Mesodermal cell (in vitro differentiated cells): Measurements from ENCODE around the gene SERPINB13.
"Not testable (repeated sequence)": the region's sequence is repeated elsewhere in the genome, so short reads cannot be mapped to it uniquely, and the experiment has no call there.

ENCODE experiments used
- H3K27ac ChIP-seq: 2 replicates; pipeline ENCODE4 v1.7.0; 2013; ENCODE audit warnings: mild to moderate bottlenecking, low read depth, low read length, moderate library complexity; ENCODE audit not compliant: severe bottlenecking
- H3K36me3 ChIP-seq: 2 replicates; pipeline ENCODE4 v1.7.1; 2013; ENCODE audit warnings: mild to moderate bottlenecking, low read length, moderate library complexity; ENCODE audit not compliant: control insufficient read depth, insufficient read depth
- H3K4me1 ChIP-seq: one replicate; pipeline ENCODE4 v1.7.1; 2013; ENCODE audit warnings: mild to moderate bottlenecking, low read length; ENCODE audit not compliant: insufficient read depth, control insufficient read depth, poor library complexity, severe bottlenecking
- H3K4me3 ChIP-seq: 2 replicates; pipeline ENCODE4 v1.7.0; 2013; ENCODE audit warnings: low read length, control low read depth, mild to moderate bottlenecking; ENCODE audit not compliant: insufficient read depth, poor library complexity, severe bottlenecking; ENCODE audit errors: extremely low read depth
- H3K9me3 ChIP-seq: 2 replicates; pipeline ENCODE4 v1.7.1; 2013; ENCODE audit warnings: mild to moderate bottlenecking, low read length, moderate library complexity; ENCODE audit not compliant: control insufficient read depth
- WGBS, 2 experiments: methylation state at CpG; one replicate each; pipeline ENCODE4 v1.1.5; 2013; ENCODE audit warnings: missing lambda C conversion rate in 2 of 2; ENCODE audit not compliant: insufficient coverage in 2 of 2; 5-methylcytosine and 5-hydroxymethylcytosine counted together

SERPINB13 gene

GRCh38 chr18:63617049-63617914 lies 30.1 kb downstream of the SERPINB13 start:
- H3K27ac ChIP-seq, result no peak overlapping the region
- H3K4me3 ChIP-seq, result no peak overlapping the region
- 0 to 83% methylated on average over 1 of the region's 3 CpGs for WGBS, 2 experiments
- no peaks in the 10 kb centered on the region for H3K9me3 ChIP-seq
- peaks cover 4% of the 10 kb centered on the region for H3K4me1 ChIP-seq
- no peaks in the 10 kb centered on the region for H3K36me3 ChIP-seq

GRCh38 chr18:63617915-63618234 lies 30.7 kb downstream of the SERPINB13 start:
- WGBS, 2 experiments, result no CpG with 5 or more reads among the region's 2 CpGs
- no peak overlapping the region for H3K27ac ChIP-seq
- H3K4me1 ChIP-seq, result peaks cover 4% of the 10 kb centered on the region
- no peaks in the 10 kb centered on the region for H3K9me3 ChIP-seq
- no peak overlapping the region for H3K4me3 ChIP-seq
- H3K36me3 ChIP-seq, result no peaks in the 10 kb centered on the region

- H3K36me3 ChIP-seq, result no peaks in the 10 kb centered on the region
- 94 to 100% methylated on average over 2 to 3 of the region's 3 CpGs for WGBS, 2 experiments
- no peak overlapping the region for H3K27ac ChIP-seq
Measured at GRCh38 chr18:63619661-63620060, 32.5 kb downstream of the SERPINB13 start.

DNA sequence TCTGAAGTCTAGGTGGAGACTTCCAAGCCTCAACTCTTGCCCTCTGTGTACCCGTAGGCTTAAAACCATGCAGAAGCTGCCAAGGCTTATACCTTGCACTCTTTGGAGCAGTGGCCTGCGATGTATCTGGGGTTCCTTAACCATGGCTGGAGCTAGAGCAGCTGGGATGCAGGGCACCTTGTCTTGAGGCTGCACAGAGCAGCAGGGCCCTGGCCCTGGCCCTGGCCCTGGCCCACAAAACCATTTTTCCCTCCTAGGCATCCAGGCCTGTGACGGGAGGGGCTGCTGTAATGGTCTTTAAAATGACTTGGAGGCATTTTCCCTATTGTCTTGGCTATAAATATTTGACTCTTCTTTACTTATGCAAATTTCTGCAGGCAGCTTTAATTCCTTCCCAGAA lies 37.7 kb downstream of the SERPINB13 start:
- H3K4me1 ChIP-seq, result no peaks in the 10 kb centered on the region
- 88 to 93% methylated on average over 1 to 2 of the region's 3 CpGs for WGBS, 2 experiments
- H3K27ac ChIP-seq, result no peak overlapping the region
- H3K4me3 ChIP-seq, result no peak overlapping the region
- peaks cover 33% of the 10 kb centered on the region for H3K9me3 ChIP-seq
- no peaks in the 10 kb centered on the region for H3K36me3 ChIP-seq

More at GRCh38 chr18:63619661-63620060, 32.5 kb downstream of the SERPINB13 start:
- H3K9me3 ChIP-seq, result peaks cover 10% of the 10 kb centered on the region
- H3K4me1 ChIP-seq, result peaks cover 4% of the 10 kb centered on the region
- H3K4me3 ChIP-seq, result no peak overlapping the region

- WGBS, 2 experiments, result 83 to 90% methylated on average over 3 to 4 of the region's 4 CpGs
- no peak overlapping the region for H3K4me3 ChIP-seq
Measured at GRCh38 chr18:63626431-63626830, 39.3 kb downstream of the SERPINB13 start.

DNA sequence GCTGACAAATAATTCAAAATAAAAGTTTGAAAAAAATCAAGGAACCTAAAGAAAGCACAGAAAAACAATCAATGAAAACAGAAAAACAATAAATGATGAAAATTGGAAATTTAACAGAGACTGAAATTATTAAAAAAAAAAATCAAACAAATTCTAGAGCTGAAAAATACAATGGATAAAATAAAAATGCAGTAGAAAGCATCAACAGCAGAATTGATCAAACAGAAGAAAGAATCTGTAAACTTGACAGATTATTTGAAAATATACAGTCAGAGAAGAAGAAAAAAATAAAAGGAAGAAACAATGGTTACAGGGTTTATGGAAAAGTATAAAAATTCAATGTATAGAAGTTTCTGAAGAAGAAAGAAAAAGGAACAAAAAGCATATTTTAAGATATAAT lies 40.7 kb downstream of the SERPINB13 start:
- no peaks in the 10 kb centered on the region for H3K4me1 ChIP-seq
- peaks cover 33% of the 10 kb centered on the region for H3K9me3 ChIP-seq
- no peaks in the 10 kb centered on the region for H3K36me3 ChIP-seq
- no peak overlapping the region for H3K4me3 ChIP-seq
- H3K27ac ChIP-seq, result no peak overlapping the region

More at GRCh38 chr18:63626431-63626830, 39.3 kb downstream of the SERPINB13 start:
- H3K36me3 ChIP-seq, result no peaks in the 10 kb centered on the region
- peaks cover 33% of the 10 kb centered on the region for H3K9me3 ChIP-seq
- no peak overlapping the region for H3K27ac ChIP-seq
- no peaks in the 10 kb centered on the region for H3K4me1 ChIP-seq

DNA sequence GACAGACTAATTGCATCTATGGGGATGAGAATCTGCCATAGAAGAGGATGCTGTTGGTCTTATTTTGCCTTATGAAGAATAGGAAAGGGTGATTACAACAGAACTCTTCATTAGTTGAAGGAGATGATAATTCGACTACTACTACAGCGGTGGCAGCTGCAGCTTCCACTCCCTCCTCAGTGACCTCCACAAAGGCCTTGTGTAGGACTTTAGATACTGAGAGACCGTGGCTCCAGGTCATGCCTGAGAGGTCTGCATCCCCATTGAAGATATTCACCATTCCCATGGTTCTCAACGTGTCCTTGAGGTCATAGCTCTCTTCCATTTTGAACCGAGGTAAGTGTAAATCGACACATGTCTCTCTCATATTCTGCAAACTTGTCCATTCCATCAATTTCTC lies 50.6 kb downstream of the SERPINB13 start:
- Histone ChIP-seq H3K4me3 (no peak overlapping the region), H3K27ac (no peak overlapping the region), H3K9me3 (no peaks in the 10 kb centered on the region), H3K4me1 (no peaks in the 10 kb centered on the region), H3K36me3 (no peaks in the 10 kb centered on the region)
- WGBS, 2 experiments, result 83 to 87% methylated on average over 1 to 5 of the region's 6 CpGs

DNA sequence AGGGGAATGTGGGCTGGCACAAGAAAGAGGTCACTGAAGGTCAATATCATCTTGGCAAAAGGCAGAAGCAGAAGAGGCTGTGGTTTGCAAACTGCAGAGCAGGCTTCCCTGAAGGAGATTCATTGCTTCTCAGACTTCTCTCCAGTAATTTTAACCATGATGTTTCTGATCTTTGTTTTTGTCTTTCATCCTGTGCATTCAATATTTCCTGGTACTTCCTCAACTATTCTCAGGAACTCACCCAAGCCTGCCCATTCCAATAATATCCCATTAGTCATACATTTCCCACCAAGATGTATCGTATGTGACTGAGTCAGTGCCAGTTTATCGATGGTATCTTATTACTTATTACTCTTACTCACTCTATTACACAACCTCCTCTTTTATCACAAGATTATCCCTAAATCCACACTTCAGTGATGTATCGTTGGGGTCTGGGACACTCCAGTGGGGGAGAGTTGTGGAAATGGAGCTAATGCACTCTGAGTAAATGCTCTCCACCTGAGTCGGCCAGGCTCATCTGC lies 54.1 kb downstream of the SERPINB13 start:
- not testable (repeated sequence) for H3K9me3 ChIP-seq, H3K36me3 ChIP-seq, H3K4me1 ChIP-seq, H3K4me3 ChIP-seq, H3K27ac ChIP-seq
- 83 to 100% methylated on average over 1 of the region's 4 CpGs for WGBS, 2 experiments

- not testable (repeated sequence) for H3K9me3 ChIP-seq, H3K36me3 ChIP-seq, H3K27ac ChIP-seq, H3K4me3 ChIP-seq, H3K4me1 ChIP-seq
- WGBS, 2 experiments, result 60 to 86% methylated on average over 1 of the region's 4 CpGs
Measured at GRCh38 chr18:63642668-63643356, 55.7 kb downstream of the SERPINB13 start.

DNA sequence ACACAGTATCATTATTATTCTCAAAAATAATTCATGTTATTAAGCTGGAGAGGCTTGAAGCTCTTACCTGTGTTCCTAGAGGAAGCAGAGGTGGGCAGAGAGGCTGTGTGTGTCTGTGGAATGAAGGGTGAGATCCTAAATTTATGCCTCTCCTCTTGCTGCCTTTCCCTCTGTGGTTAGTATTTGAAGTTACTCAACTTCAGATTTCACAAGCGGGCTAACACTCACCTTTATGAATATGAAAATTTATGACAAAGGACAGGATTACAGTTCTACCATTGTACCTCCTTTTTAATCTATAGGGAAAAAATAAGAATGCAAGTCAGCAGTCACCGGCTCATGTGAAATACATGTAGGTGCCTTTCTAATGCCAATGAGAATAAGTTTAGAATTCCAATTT lies 57.0 kb downstream of the SERPINB13 start, which contains the start of gene SERPINB4:
Gene SERPINB4 (minus strand): TSS at position 115 of the 400 bp plus-strand sequence. CDS start 679 bp downstream, outside the sequence.
- WGBS, 2 experiments, result no CpG with 5 or more reads among the region's 2 CpGs
- not testable (repeated sequence) for H3K4me3 ChIP-seq, H3K27ac ChIP-seq, H3K36me3 ChIP-seq, H3K9me3 ChIP-seq, H3K4me1 ChIP-seq

GRCh38 chr18:63644694-63645093 lies 57.6 kb downstream of the SERPINB13 start:
- not testable (repeated sequence) for H3K4me3 ChIP-seq, H3K36me3 ChIP-seq, H3K4me1 ChIP-seq, H3K27ac ChIP-seq, H3K9me3 ChIP-seq
- no CpG with 5 or more reads among the region's 1 CpG for WGBS, 2 experiments
